ENCODE measurements around the gene YY1. TPM values are rescaled to one million over a fixed set of nuclear protein-coding genes. Genes with fewer than 3 reads are reported as not detected.

YY1 gene
- polyA plus RNA-seq, 4 donors, result 24.0 to 80.2 (median 27.7) TPM

GRCh38 chr14:100321473-100322137 is 82.7 kb downstream of the YY1 start:
- H3K4me3 ChIP-seq (ENCODE audit: low read depth in 1 of 3, low read length in 3 of 3), result no peak overlapping the region
- 35 to 68% (median 45%) methylated on average over 9 of the region's 9 CpGs for WGBS, 3 donors
- no peaks in the 10 kb centered on the region for H3K27me3 ChIP-seq (ENCODE audit: control insufficient read depth in 3 of 3, insufficient read depth in 3 of 3, low read length in 3 of 3)
- no peak for FAIRE-seq
- no peaks in the 10 kb centered on the region for H3K36me3 ChIP-seq (ENCODE audit: control insufficient read depth in 3 of 3, insufficient read depth in 2 of 3, low read depth in 1 of 3, low read length in 3 of 3)
- no peaks in the 10 kb centered on the region for H3K9me3 ChIP-seq (ENCODE audit: control insufficient read depth in 2 of 2, insufficient read depth in 1 of 2, low read depth in 1 of 2, low read length in 1 of 2)
- peaks cover 0 to 15% (median 4%) of the 10 kb centered on the region in 3 donors for H3K4me1 ChIP-seq (ENCODE audit: control insufficient read depth in 3 of 3, insufficient read depth in 2 of 3, low read depth in 1 of 3, low read length in 2 of 3)
- H3K27ac ChIP-seq (ENCODE audit: low read depth in 1 of 3, low read length in 2 of 3), result no peak overlapping the region
- DNase-seq, result no peak

- no peak overlapping the region for H3K27ac ChIP-seq (ENCODE audit: low read depth in 1 of 3, low read length in 2 of 3)
- H3K36me3 ChIP-seq (ENCODE audit: control insufficient read depth in 3 of 3, insufficient read depth in 2 of 3, low read depth in 1 of 3, low read length in 3 of 3), result no peaks in the 10 kb centered on the region
- DNase-seq (no peak), FAIRE-seq (no peak)
- no peak overlapping the region for H3K4me3 ChIP-seq (ENCODE audit: low read depth in 1 of 3, low read length in 3 of 3)
- H3K27me3 ChIP-seq (ENCODE audit: control insufficient read depth in 3 of 3, insufficient read depth in 3 of 3, low read length in 3 of 3), result no peaks in the 10 kb centered on the region
- H3K4me1 ChIP-seq (ENCODE audit: control insufficient read depth in 3 of 3, insufficient read depth in 2 of 3, low read depth in 1 of 3, low read length in 2 of 3), result peaks cover 0 to 15% (median 4%) of the 10 kb centered on the region in 3 donors
- 83 to 86% (median 85%) methylated on average over 15 of the region's 15 CpGs for WGBS, 3 donors
- no peaks in the 10 kb centered on the region for H3K9me3 ChIP-seq (ENCODE audit: control insufficient read depth in 2 of 2, insufficient read depth in 1 of 2, low read depth in 1 of 2, low read length in 1 of 2)
These were observed 83.4 kb downstream of the YY1 start for GRCh38 chr14:100322138-100322957.

GRCh38 chr14:100323121-100323941 is 84.4 kb downstream of the YY1 start, which contains the start of gene SLC25A47:
TSS of gene SLC25A47 (plus strand) at chr14:100323339. CDS start at chr14:100323415, 76 bp downstream.
- Histone ChIP-seq H3K4me3 (ENCODE audit: low read depth in 1 of 3, low read length in 3 of 3) (no peak within 1 kb of the TSS), H3K9me3 (ENCODE audit: control insufficient read depth in 2 of 2, insufficient read depth in 1 of 2, low read depth in 1 of 2, low read length in 1 of 2) (no peaks in the 10 kb centered on the region), H3K27ac (ENCODE audit: low read depth in 1 of 3, low read length in 2 of 3) (no peak within 1 kb of the TSS), H3K36me3 (ENCODE audit: control insufficient read depth in 3 of 3, insufficient read depth in 2 of 3, low read depth in 1 of 3, low read length in 3 of 3) (no peaks in the 10 kb centered on the region), H3K27me3 (ENCODE audit: control insufficient read depth in 3 of 3, insufficient read depth in 3 of 3, low read length in 3 of 3) (no peaks in the 10 kb centered on the region), H3K4me1 (ENCODE audit: control insufficient read depth in 3 of 3, insufficient read depth in 2 of 3, low read depth in 1 of 3, low read length in 2 of 3) (peaks cover 0 to 14% (median 4%) of the 10 kb centered on the region in 3 donors)
- DNase-seq, result no peak
- no peak for FAIRE-seq
- 78 to 86% (median 80%) methylated on average over 15 to 16 of the region's 16 CpGs for WGBS, 3 donors

DNA sequence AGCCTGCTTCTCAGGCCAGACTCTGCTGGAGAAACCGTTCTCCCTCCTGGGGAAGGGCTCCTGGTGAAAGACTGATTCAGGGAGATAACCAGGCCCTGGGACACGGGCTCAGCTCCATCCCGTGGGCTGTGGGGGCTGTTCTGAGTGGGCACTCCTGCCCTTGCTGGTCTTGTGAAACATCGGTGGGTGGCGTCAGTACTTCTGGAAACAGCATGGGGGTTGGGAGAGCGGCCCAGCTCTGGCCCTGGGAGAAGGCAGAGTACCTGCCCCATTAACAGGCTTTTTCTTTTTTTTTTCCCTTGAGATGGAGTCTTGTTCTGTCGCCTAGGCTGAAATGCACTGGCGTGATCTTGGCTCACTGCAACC is 85.0 kb downstream of the YY1 start:
- 66 to 83% (median 71%) methylated on average over 8 of the region's 8 CpGs for WGBS, 3 donors
- H3K36me3 ChIP-seq (ENCODE audit: control insufficient read depth in 3 of 3, insufficient read depth in 2 of 3, low read depth in 1 of 3, low read length in 3 of 3), result no peaks in the 10 kb centered on the region
- H3K4me1 ChIP-seq (ENCODE audit: control insufficient read depth in 3 of 3, insufficient read depth in 2 of 3, low read depth in 1 of 3, low read length in 2 of 3), result peaks cover 0 to 18% (median 4%) of the 10 kb centered on the region in 3 donors
- no peak for FAIRE-seq
- no peaks in the 10 kb centered on the region for H3K9me3 ChIP-seq (ENCODE audit: control insufficient read depth in 2 of 2, insufficient read depth in 1 of 2, low read depth in 1 of 2, low read length in 1 of 2)
- H3K27ac ChIP-seq (ENCODE audit: low read depth in 1 of 3, low read length in 2 of 3), result no peak overlapping the region
- H3K27me3 ChIP-seq (ENCODE audit: control insufficient read depth in 3 of 3, insufficient read depth in 3 of 3, low read length in 3 of 3), result no peaks in the 10 kb centered on the region
- DNase-seq, result no peak
- H3K4me3 ChIP-seq (ENCODE audit: low read depth in 1 of 3, low read length in 3 of 3), result no peak overlapping the region

GRCh38 chr14:100325231-100325632 is 86.3 kb downstream of the YY1 start:
- Histone ChIP-seq H3K27ac (ENCODE audit: low read depth in 1 of 3, low read length in 2 of 3) (no peak overlapping the region), H3K9me3 (ENCODE audit: control insufficient read depth in 2 of 2, insufficient read depth in 1 of 2, low read depth in 1 of 2, low read length in 1 of 2) (no peaks in the 10 kb centered on the region), H3K27me3 (ENCODE audit: control insufficient read depth in 3 of 3, insufficient read depth in 3 of 3, low read length in 3 of 3) (no peaks in the 10 kb centered on the region), H3K36me3 (ENCODE audit: control insufficient read depth in 3 of 3, insufficient read depth in 2 of 3, low read depth in 1 of 3, low read length in 3 of 3) (no peaks in the 10 kb centered on the region), H3K4me3 (ENCODE audit: low read depth in 1 of 3, low read length in 3 of 3) (no peak overlapping the region), H3K4me1 (ENCODE audit: control insufficient read depth in 3 of 3, insufficient read depth in 2 of 3, low read depth in 1 of 3, low read length in 2 of 3) (peaks cover 0 to 25% (median 4%) of the 10 kb centered on the region in 3 donors)
- WGBS, 3 donors, result 20 to 61% (median 34%) methylated on average over 17 of the region's 17 CpGs
- peak; percentile 76 to 85 for DNase-seq
- no peak for FAIRE-seq

GRCh38 chr14:100325958-100326357 is 87.0 kb downstream of the YY1 start:
- peak in 1 of 2 donors; percentile 49 for DNase-seq
- FAIRE-seq, result no peak
- no peaks in the 10 kb centered on the region for H3K27me3 ChIP-seq (ENCODE audit: control insufficient read depth in 3 of 3, insufficient read depth in 3 of 3, low read length in 3 of 3)
- no peaks in the 10 kb centered on the region for H3K9me3 ChIP-seq (ENCODE audit: control insufficient read depth in 2 of 2, insufficient read depth in 1 of 2, low read depth in 1 of 2, low read length in 1 of 2)
- peaks cover 0 to 25% (median 4%) of the 10 kb centered on the region in 3 donors for H3K4me1 ChIP-seq (ENCODE audit: control insufficient read depth in 3 of 3, insufficient read depth in 2 of 3, low read depth in 1 of 3, low read length in 2 of 3)
- H3K4me3 ChIP-seq (ENCODE audit: low read depth in 1 of 3, low read length in 3 of 3), result no peak overlapping the region
- WGBS, 3 donors, result 29 to 67% (median 34%) methylated on average over 13 of the region's 13 CpGs
- no peak overlapping the region for H3K27ac ChIP-seq (ENCODE audit: low read depth in 1 of 3, low read length in 2 of 3)
- no peaks in the 10 kb centered on the region for H3K36me3 ChIP-seq (ENCODE audit: control insufficient read depth in 3 of 3, insufficient read depth in 2 of 3, low read depth in 1 of 3, low read length in 3 of 3)

DNA sequence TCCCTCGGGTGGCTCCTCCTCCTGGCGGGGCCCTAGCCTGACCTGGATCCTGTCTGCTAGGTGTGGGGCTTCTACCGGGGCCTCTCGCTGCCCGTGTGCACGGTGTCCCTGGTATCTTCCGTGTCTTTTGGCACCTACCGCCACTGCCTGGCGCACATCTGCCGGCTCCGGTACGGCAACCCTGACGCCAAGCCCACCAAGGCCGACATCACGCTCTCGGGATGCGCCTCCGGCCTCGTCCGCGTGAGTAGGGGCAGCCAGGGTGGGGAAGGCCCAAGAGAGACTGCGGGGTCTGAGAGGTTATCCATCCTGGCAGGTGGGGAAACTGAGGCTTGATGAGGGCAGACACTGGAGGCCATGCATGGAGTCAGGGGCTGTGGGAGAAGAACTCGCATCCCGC is 88.2 kb downstream of the YY1 start:
- Histone ChIP-seq H3K36me3 (ENCODE audit: control insufficient read depth in 3 of 3, insufficient read depth in 2 of 3, low read depth in 1 of 3, low read length in 3 of 3) (no peaks in the 10 kb centered on the region), H3K4me1 (ENCODE audit: control insufficient read depth in 3 of 3, insufficient read depth in 2 of 3, low read depth in 1 of 3, low read length in 2 of 3) (peaks cover 0 to 25% (median 4%) of the 10 kb centered on the region in 3 donors), H3K27me3 (ENCODE audit: control insufficient read depth in 3 of 3, insufficient read depth in 3 of 3, low read length in 3 of 3) (no peaks in the 10 kb centered on the region), H3K27ac (ENCODE audit: low read depth in 1 of 3, low read length in 2 of 3) (no peak overlapping the region), H3K9me3 (ENCODE audit: control insufficient read depth in 2 of 2, insufficient read depth in 1 of 2, low read depth in 1 of 2, low read length in 1 of 2) (no peaks in the 10 kb centered on the region), H3K4me3 (ENCODE audit: low read depth in 1 of 3, low read length in 3 of 3) (no peak overlapping the region)
- FAIRE-seq (no peak), DNase-seq (no peak)
- WGBS, 3 donors, result 95 to 97% (median 96%) methylated on average over 24 of the region's 24 CpGs
